GM12878 (cell line): ENCODE data around the gene POLR3K. TPM values are rescaled to one million over a fixed set of nuclear protein-coding genes. Genes with fewer than 3 reads are reported as not detected.

Source experiments
- ATAC-seq: fragments of 200-7000 bp; cut with Tn5 transposase; 3 replicates; pipeline ENCODE4 v1.9.1; 2020; ENCODE audit warnings: mild to moderate bottlenecking, moderate library complexity
- BruUV-seq: library from RNA; stranded (reverse); fragments of 400-500 nt; replicated peaks from 2 replicates; lab custom pipeline; 2021; lab: Mats Ljungman, UMichigan
- CTCF ChIA-PET: fragments of 300-600 bp; sonication (Branson Sonifier 250); formaldehyde crosslinking; extraction: SDS; loops from one replicate; lab custom pipeline; 2021; ENCODE audit warnings: inconsistent platforms; lab: Yijun Ruan, JAX
- POLR2A ChIA-PET: fragments of 350-600 bp; formaldehyde crosslinking; extraction: SDS; loops from one replicate; lab custom pipeline; 2021; ENCODE audit warnings: inconsistent platforms; lab: Charles Lee
- RAD21 ChIA-PET: fragments of 300-600 bp; sonication (Branson Sonifier 250); formaldehyde crosslinking; loops from one replicate; lab custom pipeline; 2023; ENCODE audit warnings: antibody characterized with exemption; ENCODE audit not compliant: unreplicated experiment; lab: Charles Lee
- SMC1A ChIA-PET: fragments of 300-600 bp; sonication (Branson Sonifier 250); formaldehyde crosslinking; loops from one replicate; lab custom pipeline; 2023; ENCODE audit not compliant: unreplicated experiment, uncharacterized antibody; lab: Charles Lee
- DNase-seq: peaks from one replicate; pipeline ENCODE4 v3.0.0-alpha.2; 2011; ENCODE audit warnings: low read depth, low spot score
- FAIRE-seq: peaks from 3 replicates; lab custom pipeline; 2011; peaks lifted over from hg19 to GRCh38; lab: Jason Lieb, UNC
- H2AFZ ChIP-seq: 2 replicates; pipeline ENCODE4 v1.6.0; 2011; ENCODE audit warnings: low read depth, low read length, control low read depth; ENCODE audit not compliant: control insufficient read depth
- H3K27ac ChIP-seq: 2 replicates; pipeline ENCODE4 v1.5.1; 2011; ENCODE audit warnings: control low read depth; ENCODE audit not compliant: control insufficient read depth, insufficient read depth
- H3K27me3 ChIP-seq, 2 experiments: replicated peaks in 1 of 2; 2 replicates each; pipeline versions ENCODE4 v1.6.0 to v1.6.1; 2011; ENCODE audit warnings: low read length in 1 of 2; ENCODE audit not compliant: control insufficient read depth in 2 of 2, insufficient read depth in 2 of 2
- H3K36me3 ChIP-seq, 2 experiments: 2 replicates each; pipeline ENCODE4 v1.5.1; 2011; ENCODE audit warnings: low read length in 1 of 2; ENCODE audit not compliant: control insufficient read depth in 2 of 2, insufficient read depth in 2 of 2
- H3K4me1 ChIP-seq: 2 replicates; pipeline ENCODE4 v1.6.1; 2011; ENCODE audit warnings: mild to moderate bottlenecking, low read length, moderate library complexity, mixed read lengths; ENCODE audit not compliant: control insufficient read depth, insufficient read depth
- H3K4me2 ChIP-seq: 2 replicates; pipeline ENCODE4 v1.6.0; 2011; ENCODE audit warnings: control low read depth; ENCODE audit not compliant: control insufficient read depth, insufficient read depth
- H3K4me3 ChIP-seq: fragments of 200-600 bp; sonication (generic); 2 replicates; pipeline ENCODE4 v1.5.1; 2016
- H3K79me2 ChIP-seq: 2 replicates; pipeline ENCODE4 v1.6.0; 2011; ENCODE audit warnings: low read length; ENCODE audit not compliant: control insufficient read depth, insufficient read depth
- H3K9ac ChIP-seq: 2 replicates; pipeline ENCODE4 v1.8.0; 2011; ENCODE audit warnings: low read length, control low read depth, mixed read lengths; ENCODE audit not compliant: control insufficient read depth, insufficient read depth
- H3K9me3 ChIP-seq: replicated peaks from 3 replicates; pipeline ENCODE4 v1.5.1; 2011; ENCODE audit warnings: mild to moderate bottlenecking, low read length; ENCODE audit not compliant: control insufficient read depth, insufficient read depth
- H4K20me1 ChIP-seq: 2 replicates; pipeline ENCODE4 v1.6.0; 2011; ENCODE audit not compliant: control insufficient read depth, insufficient read depth
- BACH1 ChIP-seq: fragments of 450-650 bp; IDR thresholded peaks from 2 replicates; pipeline ENCODE4 v1.6.1; 2017; ENCODE audit warnings: mild to moderate bottlenecking, borderline replicate concordance
- BRCA1 ChIP-seq: IDR thresholded peaks from 2 replicates; pipeline ENCODE4 v1.6.1; 2011; ENCODE audit warnings: low read depth, low read length, improper control_type of control experiment
- CHD1 ChIP-seq: IDR thresholded peaks from 2 replicates; pipeline ENCODE4 v1.6.1; 2012; ENCODE audit warnings: low read depth, low read length, improper control_type of control experiment
- EZH2 ChIP-seq: IDR thresholded peaks from 2 replicates; pipeline ENCODE4 v1.6.1; 2012; ENCODE audit warnings: low read depth, mild to moderate bottlenecking, control low read depth, inconsistent platforms, low read length, borderline replicate concordance; ENCODE audit not compliant: control insufficient read depth
- JUNB ChIP-seq: IDR thresholded peaks from 2 replicates; pipeline ENCODE4 v1.6.1; 2016; ENCODE audit warnings: antibody characterized with exemption, mild to moderate bottlenecking
- KDM1A ChIP-seq: fragments of 200-600 bp; sonication (generic); IDR thresholded peaks from 2 replicates; pipeline ENCODE4 v1.6.1; 2016; ENCODE audit warnings: borderline replicate concordance
- KLF5 ChIP-seq: fragments of 450-650 bp; IDR thresholded peaks from 2 replicates; pipeline ENCODE4 v1.6.1; 2014; ENCODE audit warnings: mild to moderate bottlenecking; ENCODE audit not compliant: partially characterized antibody
- MXI1 ChIP-seq: fragments of 150-350 bp; IDR thresholded peaks from 2 replicates; pipeline ENCODE4 v1.6.1; 2011; ENCODE audit warnings: low read depth, mild to moderate bottlenecking, inconsistent platforms, low read length, improper control_type of control experiment
- NFIC ChIP-seq: IDR thresholded peaks from 2 replicates; pipeline ENCODE4 v1.6.1; 2012; ENCODE audit warnings: low read depth, mild to moderate bottlenecking, inconsistent platforms, low read length, moderate library complexity
- POU2F2 ChIP-seq: IDR thresholded peaks from 3 replicates; pipeline ENCODE4 v1.6.1; 2011; ENCODE audit warnings: low read depth, mild to moderate bottlenecking, low read length, borderline replicate concordance
- STAT1 ChIP-seq: fragments of 450-650 bp; conservative IDR thresholded peaks from 2 replicates; pipeline ENCODE4 v1.6.1; 2014; ENCODE audit warnings: antibody characterized with exemption, mild to moderate bottlenecking
- SUPT20H ChIP-seq: IDR thresholded peaks from 2 replicates; pipeline ENCODE4 v1.6.1; 2011; ENCODE audit warnings: low read depth, mild to moderate bottlenecking, low read length, moderate library complexity, borderline replicate concordance; ENCODE audit not compliant: control insufficient read depth
- TAF1 ChIP-seq: IDR thresholded peaks from 2 replicates; pipeline ENCODE4 v1.6.1; 2011; ENCODE audit warnings: mild to moderate bottlenecking, low read depth, low read length, borderline replicate concordance
- USF1 ChIP-seq: IDR thresholded peaks from 2 replicates; pipeline ENCODE4 v1.6.1; 2011; ENCODE audit warnings: borderline replicate concordance, low read depth, mild to moderate bottlenecking, moderate library complexity, mixed read lengths, low read length; ENCODE audit not compliant: insufficient read depth; ENCODE audit errors: extremely low read length
- ZBTB33 ChIP-seq: fragments of 450-650 bp; IDR thresholded peaks from 2 replicates; pipeline ENCODE4 v1.6.1; 2017; ENCODE audit warnings: mild to moderate bottlenecking
- ZNF622 ChIP-seq: fragments of 450-650 bp; IDR thresholded peaks from 2 replicates; pipeline ENCODE4 v1.6.1; 2017; ENCODE audit warnings: mild to moderate bottlenecking, inconsistent platforms
- WGBS: methylation state at CpG from one replicate; pipeline ENCODE4 v1.1.6; 2016; ENCODE audit warnings: low lambda C conversion rate; ENCODE audit not compliant: insufficient replicate concordance, insufficient coverage; ENCODE audit errors: missing lambda C conversion rate; 5-methylcytosine and 5-hydroxymethylcytosine counted together
- in situ Hi-C: fragments of 300-500 bp; cut with MboI; formaldehyde crosslinking; loops from 9 replicates; pipeline ENCODE4 v1.14.3; 2018; ENCODE audit warnings: mixed read lengths
- intact Hi-C: fragments of 100-400 bp; cut with micrococcal nuclease; formaldehyde crosslinking; loops from one replicate; pipeline ENCODE4 v1.14.2; 2022; ENCODE audit not compliant: unreplicated experiment
- polyA plus RNA-seq, 11 experiments: library from polyadenylated mRNA; depleted of rRNA in 4 of 11; unstranded in 6 of 11; stranded (reverse) in 5 of 11; fragments of >200 nt; fragmentation: Nextera tagmentation in 4 of 11; fragmentation: Illumina TruSeq in 1 of 11; extraction: Ambion mirVana in 4 of 11; extraction: Trizol in 1 of 11; gene quantifications; 1 replicate in 1 of 11; 2 replicates in 10 of 11; pipeline versions ENCODE4 v1.2.1 to v1.2.3, GENCODE V29; 2011 to 2016; ENCODE audit warnings: inconsistent platforms in 2 of 11, missing spikeins in 2 of 11, low read depth in 1 of 11
- total RNA-seq, 4 experiments: library from RNA; depleted of rRNA in 3 of 4; stranded (reverse); fragments of >200 nt in 3 of 4; fragmentation: Illumina TruSeq in 1 of 4; extraction: Trizol in 1 of 4; gene quantifications; 2 replicates each; pipeline versions ENCODE4 v1.2.1 to v1.2.3, GENCODE V29; 2013 to 2021

Gene POLR3K
- total and polyA plus RNA-seq, 10 of the 15 experiments (the other 5 are each of a cell fraction or from before 2014, with no cell fraction given) = 25.3 to 222 (median 64.0) TPM

GRCh38 chr16:38941-39892 lies 14.2 kb downstream of the POLR3K start:
- peak; percentile 86 for FAIRE-seq
- TF ChIP-seq POU2F2 (no peak), MXI1 (peak; percentile 70), KDM1A (no peak), TAF1 (peak; percentile 35; the same call in 1 of the 2 replicates), ZBTB33 (no peak), BACH1 (peak; percentile 49; the same call in 1 of the 2 replicates), BRCA1 (no peak), SUPT20H (no peak), EZH2 (no peak), JUNB (no peak), USF1 (peak; percentile 20), NFIC (no peak), CHD1 (no peak), ZNF622 (no peak), KLF5 (no peak), STAT1 (no peak)

More at GRCh38 chr16:38941-39892, 14.2 kb downstream of the POLR3K start:
- H3K4me1 ChIP-seq = peaks cover 34% of the 10 kb centered on the region
- BruUV-seq = no TSS peak
- H3K27me3 ChIP-seq = no peaks in the 10 kb centered on the region
- peaks cover 3 to 13% of the 10 kb centered on the region in 2 experiments; a peak in 3 of 4 replicates for H3K36me3 ChIP-seq
- ATAC-seq (peak; percentile 91), DNase-seq (peak; percentile 79)
- POLR2A ChIA-PET = interaction anchor here (0.5 to 2.4 kb wide), 5 partner anchors 14 to 298 kb away, joined by 3 to 18 read pairs (median 4); partner anchors contain the start of genes POLR3K and SNRNP25
- H3K9me3 ChIP-seq = no peaks in the 10 kb centered on the region
- H3K4me2 ChIP-seq = peak overlapping the region; percentile 28; the same call in 1 of the 2 replicates
- 14% methylated on average over 11 of the region's 13 CpGs for WGBS
- in situ Hi-C loops = no loop called here
- intact Hi-C loops = no loop called here
- no peaks in the 10 kb centered on the region for H3K79me2 ChIP-seq
- no peak overlapping the region for H3K4me3 ChIP-seq
- peak overlapping the region; percentile 13; the same call in 1 of the 2 replicates for H3K9ac ChIP-seq
- H4K20me1 ChIP-seq = no peaks in the 10 kb centered on the region
- peak overlapping the region; percentile 75 for H3K27ac ChIP-seq
- RAD21 ChIA-PET = interaction anchor here (0.6 to 3.2 kb wide), 6 partner anchors 10 to 58 kb away, joined by 3 to 22 read pairs (median 4); partner anchors contain the start of genes POLR3K and SNRNP25
- no peak overlapping the region for H2AFZ ChIP-seq
- CTCF ChIA-PET = interaction anchor here (0.6 to 3.4 kb wide), 9 partner anchors 11 to 487 kb away, joined by 3 to 19 read pairs (median 4); partner anchors contain the start of genes POLR3K and SNRNP25
- SMC1A ChIA-PET = interaction anchor here (1.1 to 2.7 kb wide), 3 partner anchors 14 to 38 kb away, joined by 3 to 10 read pairs (median 8); partner anchors contain the start of genes MPG, POLR3K and SNRNP25
